AG04450 (cell line): ENCODE data around the gene MAP4K1. TPM values are rescaled to one million over a fixed set of nuclear protein-coding genes. Genes with fewer than 3 reads are reported as not detected.
A peak's percentile ranks its signal among the peaks of the same experiment; 100 is the strongest.

Experiments used
- CTCF ChIA-PET: fragments of 300-600, 350-600 bp; formaldehyde crosslinking; extraction: SDS; loops from one replicate; lab custom pipeline; 2022; ENCODE audit warnings: antibody characterized with exemption, inconsistent platforms; lab: Charles Lee
- POLR2A ChIA-PET: fragments of 350-600 bp; formaldehyde crosslinking; extraction: SDS; loops from one replicate; lab custom pipeline; 2021; ENCODE audit warnings: antibody characterized with exemption, inconsistent platforms; lab: Yijun Ruan, JAX
- DNase-seq: peaks from one replicate; pipeline ENCODE4 v3.0.0-alpha.2; 2011; ENCODE audit warnings: low read depth, low spot score
- H3K27ac ChIP-seq: one replicate; pipeline ENCODE4 v1.5.1; 2012; ENCODE audit warnings: low read depth, low read length, control low read depth
- H3K27me3 ChIP-seq: one replicate; pipeline ENCODE4 v1.6.0; 2012; ENCODE audit warnings: low read length; ENCODE audit not compliant: control insufficient read depth, insufficient read depth
- H3K4me3 ChIP-seq: 2 replicates; pipeline ENCODE4 v1.5.1; 2011; ENCODE audit warnings: mild to moderate bottlenecking, low read depth, low read length, control low read depth
- H3K9me3 ChIP-seq: 2 replicates; pipeline ENCODE4 v1.5.1; 2012; ENCODE audit warnings: low read length; ENCODE audit not compliant: control insufficient read depth, insufficient read depth
- CTCF ChIP-seq: IDR thresholded peaks from 2 replicates; pipeline ENCODE4 v1.5.1; 2011; ENCODE audit warnings: low read depth, low read length, control low read depth, inconsistent platforms
- polyA plus RNA-seq: library from polyadenylated mRNA; depleted of rRNA; stranded (reverse); fragments of >200 nt; gene quantifications from 2 replicates; pipeline ENCODE4 v1.2.3, GENCODE V29; 2011

MAP4K1 gene
- polyA plus RNA-seq, 1 experiment: 0.09 TPM

DNA sequence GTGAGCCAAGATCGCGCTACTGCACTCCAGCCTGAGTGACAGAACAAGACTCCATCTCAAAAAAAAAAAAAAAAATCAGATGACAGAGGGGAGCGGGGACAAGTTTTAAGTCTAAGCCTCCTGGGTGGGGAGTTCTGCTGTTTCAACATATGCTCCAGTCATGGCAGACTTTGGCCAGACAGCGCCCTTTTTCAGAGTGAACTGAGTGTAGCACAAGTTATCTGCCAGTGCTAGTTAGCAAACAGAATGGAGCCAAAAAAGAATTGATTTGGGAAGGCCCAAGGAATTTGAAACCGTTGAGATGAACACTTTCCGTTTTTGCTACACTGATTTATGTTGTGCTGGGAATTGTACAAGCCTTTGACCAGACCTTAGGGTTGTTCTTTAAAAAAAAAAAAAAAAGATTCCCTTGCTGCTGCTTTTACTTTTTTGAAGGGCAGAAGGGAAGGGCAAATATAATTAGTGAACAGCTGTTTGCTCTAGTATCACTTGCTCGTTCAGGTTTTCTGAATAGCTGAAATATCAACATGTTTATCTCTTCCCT lies 35.3 kb upstream of the MAP4K1 start:
- POLR2A ChIA-PET: interaction anchor here (0.5 kb wide), 1 partner anchor 27 kb away, joined by 3 read pairs; no protein-coding TSS in a partner anchor
- Histone ChIP-seq H3K27ac (no peak overlapping the region), H3K9me3 (no peaks in the 10 kb centered on the region), H3K4me3 (no peak overlapping the region), H3K27me3 (no peaks in the 10 kb centered on the region)
- no peak for DNase-seq
- no peak for TF ChIP-seq CTCF
- CTCF ChIA-PET: interaction anchor here (0.6 to 1.1 kb wide), 2 partner anchors 18 to 73 kb away, joined by 4 read pairs; no protein-coding TSS in a partner anchor

DNA sequence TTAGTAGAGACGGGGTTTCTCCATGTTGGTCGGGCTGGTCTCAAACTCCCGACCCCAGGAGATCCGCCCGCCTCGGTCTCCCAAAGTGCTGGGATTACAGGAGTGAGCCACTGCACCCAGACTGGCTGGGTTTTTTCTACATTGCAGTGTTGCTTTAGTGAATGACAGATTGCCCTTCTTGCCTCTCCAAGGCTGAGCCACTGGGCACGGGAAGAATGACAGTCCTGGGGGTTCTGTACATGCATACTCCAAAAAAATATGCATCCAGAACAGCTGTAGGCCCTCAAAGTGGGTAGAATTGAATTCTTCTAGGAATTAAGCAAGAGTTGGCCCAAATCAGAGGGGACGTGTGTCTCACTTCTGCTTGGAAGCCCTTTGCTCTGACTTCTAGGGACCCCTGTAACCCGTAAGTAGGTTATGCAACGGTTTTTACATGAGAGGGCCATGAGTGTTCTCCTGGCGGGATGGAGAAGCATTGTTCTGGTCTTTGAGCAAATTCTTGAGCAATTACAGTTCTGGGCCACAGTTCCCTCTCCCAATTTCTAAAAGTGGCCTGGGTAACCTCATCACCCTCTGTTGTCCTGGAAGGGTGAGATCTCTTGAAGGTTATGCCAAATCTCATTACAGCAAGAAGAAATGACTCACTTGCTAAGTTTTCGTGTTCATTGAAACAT lies 33.3 kb upstream of the MAP4K1 start:
- Histone ChIP-seq H3K27ac (peak overlapping the region; percentile 69), H3K9me3 (no peaks in the 10 kb centered on the region; the same call in 1 of the 2 replicates), H3K4me3 (peak overlapping the region; percentile 89), H3K27me3 (no peaks in the 10 kb centered on the region)
- no peak for DNase-seq
- POLR2A ChIA-PET: interaction anchor here (0.8 kb wide), 1 partner anchor 8 kb away, joined by 3 read pairs; no protein-coding TSS in a partner anchor
- TF ChIP-seq CTCF: peak; percentile 16; the same call in 1 of the 2 replicates
- CTCF ChIA-PET: no interaction called here

- POLR2A ChIA-PET: interaction anchor here (0.8 kb wide), 1 partner anchor 9 kb away, joined by 3 read pairs; no protein-coding TSS in a partner anchor
- CTCF ChIA-PET: no interaction called here
- TF ChIP-seq CTCF: no peak
- no peaks in the 10 kb centered on the region; the same call in 1 of the 2 replicates for H3K9me3 ChIP-seq
- H3K27ac ChIP-seq: peak overlapping the region; percentile 69
- no peak for DNase-seq
- H3K4me3 ChIP-seq: peak overlapping the region; percentile 89
- H3K27me3 ChIP-seq: no peaks in the 10 kb centered on the region
Observed at GRCh38 chr19:38650172-38650775, 32.5 kb upstream of the MAP4K1 start.

DNA sequence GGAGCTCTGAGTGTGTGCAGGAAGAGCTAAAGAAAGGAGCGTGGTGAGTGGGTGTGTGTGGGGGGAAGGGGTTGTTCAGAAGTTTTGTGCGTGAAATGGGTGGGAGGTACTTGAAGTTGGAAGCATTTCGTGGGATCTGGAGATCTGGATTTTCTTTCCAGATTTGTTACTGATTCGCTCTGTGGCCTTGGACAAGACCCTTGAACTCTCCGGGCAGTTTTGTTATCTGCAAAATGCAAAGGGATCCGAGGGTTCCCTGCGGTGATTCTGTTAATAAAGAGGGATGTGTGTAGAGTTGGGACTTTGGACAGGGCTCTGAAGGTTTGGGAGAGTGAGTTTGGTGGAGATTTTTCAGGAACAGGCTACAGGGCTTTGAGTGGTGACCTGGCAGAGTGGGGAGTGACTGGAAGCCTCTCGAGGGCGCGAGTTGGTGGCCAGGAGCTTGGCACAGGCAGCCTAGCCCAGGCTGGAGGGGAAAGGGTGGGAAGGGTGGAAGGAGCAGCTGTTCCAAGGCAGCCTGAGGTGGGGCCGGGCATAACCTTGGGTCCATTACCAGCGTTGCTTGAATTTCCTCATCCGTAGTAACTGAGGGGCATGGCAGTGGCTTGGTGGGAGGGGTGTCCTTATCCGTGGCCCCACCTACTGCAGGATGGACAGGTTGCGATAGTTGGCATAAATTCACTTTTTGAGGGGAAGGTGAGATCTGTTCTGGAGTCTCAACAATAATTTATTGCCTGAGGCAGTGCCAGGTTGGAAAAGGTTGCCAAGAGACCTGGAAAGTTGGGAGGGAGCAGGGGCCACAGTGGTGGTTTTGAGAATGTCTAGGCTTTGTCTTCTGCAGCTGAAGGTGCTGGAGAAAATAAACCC lies 31.8 kb upstream of the MAP4K1 start:
- ChIA-PET POLR2A (interaction anchor here (0.6 to 2.9 kb wide), 4 partner anchors 15 to 76 kb away, joined by 3 to 25 read pairs (median 8); no protein-coding TSS in a partner anchor), CTCF (interaction anchor here (0.5 to 2.3 kb wide), 4 partner anchors 21 to 281 kb away, joined by 3 to 9 read pairs (median 4); partner anchors contain the start of genes MRPS12 and SARS2)
- no peak for DNase-seq
- Histone ChIP-seq H3K27me3 (no peaks in the 10 kb centered on the region), H3K27ac (peak overlapping the region; percentile 70), H3K4me3 (peak overlapping the region; percentile 89), H3K9me3 (no peaks in the 10 kb centered on the region; the same call in 1 of the 2 replicates)
- no peak for TF ChIP-seq CTCF
